ENCODE measurements around the gene JMJD4. TPM values are rescaled to one million over a fixed set of nuclear protein-coding genes. Genes with fewer than 3 reads are reported as not detected.

JMJD4 gene
- total RNA-seq, 1 experiment from 2014 or later, result 20.7 TPM

DNA sequence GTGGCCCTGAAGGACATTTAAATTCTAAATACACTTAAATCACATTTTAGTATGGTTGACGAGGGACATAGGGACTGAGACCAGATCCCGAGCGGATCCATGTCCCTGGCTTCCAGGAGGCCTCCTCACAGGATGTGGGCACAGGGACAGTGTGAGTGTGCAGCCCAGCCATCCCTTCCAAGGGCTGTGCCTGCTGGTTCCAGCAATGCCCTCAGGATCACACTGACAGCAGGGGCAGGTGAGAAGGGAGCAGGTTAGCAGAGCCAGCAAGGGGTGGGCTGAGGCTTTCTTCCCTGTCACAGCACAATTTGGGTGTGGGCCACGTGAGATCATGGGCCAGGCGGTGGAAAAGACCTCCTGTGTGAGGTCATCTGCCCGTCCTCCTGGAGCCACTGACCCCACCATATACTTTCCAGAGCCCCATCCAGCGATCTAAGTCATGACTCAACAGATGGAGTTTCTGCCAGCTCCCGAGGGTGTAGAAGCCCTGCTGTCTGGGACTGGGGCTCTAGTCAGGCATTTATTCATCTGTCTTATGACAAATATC, 43.4 kb upstream of the JMJD4 start:
- CTCF ChIA-PET, result no interaction called here
- no peaks in the 10 kb centered on the region for H3K27me3 ChIP-seq (replicated peaks; ENCODE audit: insufficient read depth, low read depth, low read length, poor library complexity)
- no peak overlapping the region for H3K27ac ChIP-seq (ENCODE audit: low read depth, low read length, poor library complexity, severe bottlenecking)
- H3K4me3 ChIP-seq (ENCODE audit: low read depth, low read length, poor library complexity, severe bottlenecking), result no peak overlapping the region
- no peak for TF ChIP-seq EZH2 (IDR thresholded peaks at IDR 0.05; ENCODE audit: borderline replicate concordance, low read depth, low read length, poor library complexity, severe bottlenecking)
- TF ChIP-seq, protein P1, sequence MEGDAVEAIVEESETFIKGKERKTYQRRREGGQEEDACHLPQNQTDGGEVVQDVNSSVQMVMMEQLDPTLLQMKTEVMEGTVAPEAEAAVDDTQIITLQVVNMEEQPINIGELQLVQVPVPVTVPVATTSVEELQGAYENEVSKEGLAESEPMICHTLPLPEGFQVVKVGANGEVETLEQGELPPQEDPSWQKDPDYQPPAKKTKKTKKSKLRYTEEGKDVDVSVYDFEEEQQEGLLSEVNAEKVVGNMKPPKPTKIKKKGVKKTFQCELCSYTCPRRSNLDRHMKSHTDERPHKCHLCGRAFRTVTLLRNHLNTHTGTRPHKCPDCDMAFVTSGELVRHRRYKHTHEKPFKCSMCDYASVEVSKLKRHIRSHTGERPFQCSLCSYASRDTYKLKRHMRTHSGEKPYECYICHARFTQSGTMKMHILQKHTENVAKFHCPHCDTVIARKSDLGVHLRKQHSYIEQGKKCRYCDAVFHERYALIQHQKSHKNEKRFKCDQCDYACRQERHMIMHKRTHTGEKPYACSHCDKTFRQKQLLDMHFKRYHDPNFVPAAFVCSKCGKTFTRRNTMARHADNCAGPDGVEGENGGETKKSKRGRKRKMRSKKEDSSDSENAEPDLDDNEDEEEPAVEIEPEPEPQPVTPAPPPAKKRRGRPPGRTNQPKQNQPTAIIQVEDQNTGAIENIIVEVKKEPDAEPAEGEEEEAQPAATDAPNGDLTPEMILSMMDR (conservative IDR thresholded peaks at IDR 0.05; ENCODE audit: low read depth, low read length), result no peak
- POLR2A ChIA-PET (ENCODE audit: low non-redundant PET), result interaction anchor here (0.5 kb wide), 1 partner anchor 30 kb away, joined by 3 read pairs; no protein-coding TSS in a partner anchor
- intact Hi-C loops (cut with micrococcal nuclease; ENCODE audit: unreplicated experiment), result no loop called here
- H3K4me1 ChIP-seq (ENCODE audit: insufficient read depth, low read length, poor library complexity, severe bottlenecking), result no peaks in the 10 kb centered on the region
- H3K36me3 ChIP-seq (ENCODE audit: insufficient read depth, low read length, poor library complexity, severe bottlenecking), result no peaks in the 10 kb centered on the region
- DNase-seq (ENCODE audit: low spot score), result no peak
- no TSS peak for BruUV-seq (replicated peaks)
- H3K9me3 ChIP-seq (ENCODE audit: low read depth, low read length, poor library complexity, severe bottlenecking), result no peaks in the 10 kb centered on the region

DNA sequence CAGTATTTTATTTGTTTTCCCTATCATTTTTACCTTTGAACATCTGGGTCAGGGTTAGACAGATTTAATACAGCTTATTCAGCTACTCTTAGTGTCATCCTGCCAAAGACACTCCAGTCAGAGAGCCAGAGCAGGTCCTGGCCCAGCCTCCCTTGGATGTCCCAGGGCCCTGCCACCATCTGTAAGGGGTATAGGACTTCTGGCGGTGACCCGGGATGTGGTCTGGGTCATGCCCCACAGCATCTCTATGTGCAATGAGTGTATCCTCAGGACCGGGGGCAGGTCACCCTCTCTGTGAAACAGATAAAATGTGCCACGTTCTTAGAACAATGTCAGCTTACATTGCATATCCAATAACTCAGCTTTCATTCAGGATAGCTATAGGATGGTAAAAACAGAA, 42.5 kb upstream of the JMJD4 start:
- Histone ChIP-seq H3K4me3 (ENCODE audit: low read depth, low read length, poor library complexity, severe bottlenecking) (no peak overlapping the region), H3K27ac (ENCODE audit: low read depth, low read length, poor library complexity, severe bottlenecking) (no peak overlapping the region), H3K36me3 (ENCODE audit: insufficient read depth, low read length, poor library complexity, severe bottlenecking) (no peaks in the 10 kb centered on the region), H3K27me3 (replicated peaks; ENCODE audit: insufficient read depth, low read depth, low read length, poor library complexity) (no peaks in the 10 kb centered on the region), H3K9me3 (ENCODE audit: low read depth, low read length, poor library complexity, severe bottlenecking) (no peaks in the 10 kb centered on the region), H3K4me1 (ENCODE audit: insufficient read depth, low read length, poor library complexity, severe bottlenecking) (no peaks in the 10 kb centered on the region)
- ChIA-PET CTCF (no interaction called here), POLR2A (ENCODE audit: low non-redundant PET) (interaction anchor here (0.5 kb wide), 1 partner anchor 29 kb away, joined by 3 read pairs; no protein-coding TSS in a partner anchor)
- intact Hi-C loops (cut with micrococcal nuclease; ENCODE audit: unreplicated experiment), result no loop called here
- no peak for DNase-seq (ENCODE audit: low spot score)
- BruUV-seq (replicated peaks), result no TSS peak
- no peak for TF ChIP-seq EZH2 (IDR thresholded peaks at IDR 0.05; ENCODE audit: borderline replicate concordance, low read depth, low read length, poor library complexity, severe bottlenecking)
- TF ChIP-seq, protein P1 (conservative IDR thresholded peaks at IDR 0.05; ENCODE audit: low read depth, low read length), result no peak

DNA sequence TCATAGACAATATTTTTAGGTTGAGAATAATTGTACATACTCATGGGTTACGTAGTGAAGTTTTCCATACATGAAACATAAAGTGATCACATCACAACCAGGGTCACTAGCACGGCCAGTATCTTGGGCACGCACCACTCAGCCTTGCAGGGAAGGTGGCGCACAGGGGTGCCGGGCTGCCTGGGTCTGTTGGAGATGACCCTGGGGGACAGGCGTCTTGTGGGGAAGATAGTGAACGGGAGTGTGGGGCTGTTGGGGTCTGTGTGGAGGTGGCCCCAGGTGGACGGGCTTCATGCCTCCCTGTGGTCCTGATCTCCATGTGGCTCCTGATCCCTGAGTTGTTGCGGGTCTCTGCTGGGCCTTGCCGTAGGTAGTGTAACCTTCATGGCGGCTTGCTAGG, 42.1 kb upstream of the JMJD4 start:
- POLR2A ChIA-PET (ENCODE audit: low non-redundant PET), result no interaction called here

More for the DNA sequence above, 42.1 kb upstream of the JMJD4 start:
- Histone ChIP-seq H3K27me3 (replicated peaks; ENCODE audit: insufficient read depth, low read depth, low read length, poor library complexity) (no peaks in the 10 kb centered on the region), H3K36me3 (ENCODE audit: insufficient read depth, low read length, poor library complexity, severe bottlenecking) (no peaks in the 10 kb centered on the region), H3K27ac (ENCODE audit: low read depth, low read length, poor library complexity, severe bottlenecking) (no peak overlapping the region), H3K9me3 (ENCODE audit: low read depth, low read length, poor library complexity, severe bottlenecking) (no peaks in the 10 kb centered on the region), H3K4me3 (ENCODE audit: low read depth, low read length, poor library complexity, severe bottlenecking) (no peak overlapping the region), H3K4me1 (ENCODE audit: insufficient read depth, low read length, poor library complexity, severe bottlenecking) (no peaks in the 10 kb centered on the region)
- no peak for DNase-seq (ENCODE audit: low spot score)
- intact Hi-C loops (cut with micrococcal nuclease; ENCODE audit: unreplicated experiment), result no loop called here
- BruUV-seq (replicated peaks), result no TSS peak
- TF ChIP-seq EZH2 (IDR thresholded peaks at IDR 0.05; ENCODE audit: borderline replicate concordance, low read depth, low read length, poor library complexity, severe bottlenecking), result no peak
- TF ChIP-seq, protein P1 (conservative IDR thresholded peaks at IDR 0.05; ENCODE audit: low read depth, low read length), result no peak
- CTCF ChIA-PET, result no interaction called here
